Neuronal stem cell (in vitro differentiated cells): ENCODE results near the gene UBASH3B.

Experiments used
- DNase-seq: peaks from one replicate; pipeline ENCODE4 v3.0.0-alpha.2; 2013; ENCODE audit warnings: low spot score
- H2AFZ ChIP-seq: one replicate; pipeline ENCODE4 v1.6.1; 2013; ENCODE audit warnings: mild to moderate bottlenecking, low read length, inconsistent platforms
- H2AK5ac ChIP-seq: 2 replicates; pipeline ENCODE4 v1.6.1; 2013; ENCODE audit warnings: low read depth, mild to moderate bottlenecking, inconsistent platforms, low read length, moderate library complexity, mixed read lengths
- H2BK120ac ChIP-seq: 2 replicates; pipeline ENCODE4 v1.6.1; 2013; ENCODE audit warnings: low read depth, mild to moderate bottlenecking, inconsistent platforms, low read length, moderate library complexity, mixed read lengths
- H2BK12ac ChIP-seq: one replicate; pipeline ENCODE4 v1.6.1; 2013; ENCODE audit warnings: low read length, inconsistent platforms
- H2BK15ac ChIP-seq: 2 replicates; pipeline ENCODE4 v1.6.1; 2013; ENCODE audit warnings: mild to moderate bottlenecking, low read length, inconsistent platforms, mixed read lengths
- H2BK5ac ChIP-seq: one replicate; pipeline ENCODE4 v1.6.1; 2013; ENCODE audit warnings: inconsistent platforms, mild to moderate bottlenecking, low read length, moderate library complexity
- H3K14ac ChIP-seq: one replicate; pipeline ENCODE4 v1.6.1; 2013; ENCODE audit warnings: low read length, inconsistent platforms
- H3K18ac ChIP-seq: 2 replicates; pipeline ENCODE4 v1.6.1; 2013; ENCODE audit warnings: low read length, inconsistent platforms
- H3K23ac ChIP-seq: 2 replicates; pipeline ENCODE4 v1.6.1; 2013; ENCODE audit warnings: low read depth, mild to moderate bottlenecking, mixed read lengths, low read length, inconsistent platforms; ENCODE audit not compliant: poor library complexity
- H3K27ac ChIP-seq: replicated peaks from 3 replicates; pipeline ENCODE4 v1.5.1; 2013; ENCODE audit warnings: low read length, inconsistent platforms
- H3K27me3 ChIP-seq, 3 experiments: 2 replicates each; pipeline ENCODE4 v1.6.1; 2013; ENCODE audit warnings: low read length in 3 of 3, mild to moderate bottlenecking in 2 of 3, inconsistent platforms in 1 of 3, low read depth in 1 of 3, mixed read lengths in 1 of 3, moderate library complexity in 1 of 3; ENCODE audit not compliant: control insufficient read depth in 3 of 3, insufficient read depth in 3 of 3
- H3K36me3 ChIP-seq, 2 donors: replicated peaks in 1 of 2; 2 replicates each; pipeline ENCODE4 v1.6.1; 2013; ENCODE audit warnings: low read length in 2 of 2; ENCODE audit not compliant: control insufficient read depth in 2 of 2, insufficient read depth in 2 of 2
- H3K4ac ChIP-seq: 2 replicates; pipeline ENCODE4 v1.6.1; 2013; ENCODE audit warnings: inconsistent platforms, mild to moderate bottlenecking, low read length, moderate library complexity
- H3K4me1 ChIP-seq, 2 donors: 1 replicate in 1 of 2; 2 replicates in 1 of 2; pipeline ENCODE4 v1.6.1; 2013; ENCODE audit warnings: low read length in 2 of 2, low read depth in 1 of 2; ENCODE audit not compliant: control insufficient read depth in 2 of 2, insufficient read depth in 1 of 2
- H3K4me2 ChIP-seq: one replicate; pipeline ENCODE4 v1.6.1; 2013; ENCODE audit warnings: mild to moderate bottlenecking, low read length, inconsistent platforms; ENCODE audit not compliant: insufficient read depth, poor library complexity, severe bottlenecking
- H3K4me3 ChIP-seq, 2 donors: 2 replicates each; pipeline ENCODE4 v1.5.1; 2013; ENCODE audit warnings: low read length in 2 of 2, mild to moderate bottlenecking in 2 of 2, inconsistent platforms in 1 of 2, moderate library complexity in 1 of 2
- H3K79me1 ChIP-seq: one replicate; pipeline ENCODE4 v1.6.1; 2013; ENCODE audit warnings: low read depth, mild to moderate bottlenecking, inconsistent platforms, low read length, moderate library complexity
- H3K9ac ChIP-seq: one replicate; pipeline ENCODE4 v1.6.1; 2013; ENCODE audit warnings: mild to moderate bottlenecking, low read depth, low read length, inconsistent platforms; ENCODE audit not compliant: poor library complexity
- H3K9me3 ChIP-seq, 2 donors: replicated peaks in 1 of 2; 2 replicates each; pipeline versions ENCODE3 to v1.6.1; 2013; ENCODE audit warnings: low read length in 2 of 2, mild to moderate bottlenecking in 2 of 2, inconsistent platforms in 1 of 2, low read depth in 1 of 2, mixed read lengths in 1 of 2, moderate library complexity in 1 of 2; ENCODE audit not compliant: control insufficient read depth in 2 of 2, insufficient read depth in 1 of 2
- H4K8ac ChIP-seq: one replicate; pipeline ENCODE4 v1.6.1; 2013; ENCODE audit warnings: low read depth, mild to moderate bottlenecking, inconsistent platforms, low read length, moderate library complexity
- H4K91ac ChIP-seq: one replicate; pipeline ENCODE4 v1.6.1; 2013; ENCODE audit warnings: low read length, low read depth, mild to moderate bottlenecking, inconsistent platforms; ENCODE audit not compliant: poor library complexity
- WGBS, 2 donors: extraction: QIAGEN DNeasy Blood & Tissue Kit; methylation state at CpG; one replicate each; pipeline ENCODE4 v1.1.7; 2013; ENCODE audit warnings: missing lambda C conversion rate in 2 of 2, mixed read lengths in 1 of 2; ENCODE audit not compliant: insufficient read length in 2 of 2, insufficient replicate concordance in 1 of 2; ENCODE audit errors: extremely low coverage in 2 of 2; 5-methylcytosine and 5-hydroxymethylcytosine counted together

UBASH3B gene

DNA sequence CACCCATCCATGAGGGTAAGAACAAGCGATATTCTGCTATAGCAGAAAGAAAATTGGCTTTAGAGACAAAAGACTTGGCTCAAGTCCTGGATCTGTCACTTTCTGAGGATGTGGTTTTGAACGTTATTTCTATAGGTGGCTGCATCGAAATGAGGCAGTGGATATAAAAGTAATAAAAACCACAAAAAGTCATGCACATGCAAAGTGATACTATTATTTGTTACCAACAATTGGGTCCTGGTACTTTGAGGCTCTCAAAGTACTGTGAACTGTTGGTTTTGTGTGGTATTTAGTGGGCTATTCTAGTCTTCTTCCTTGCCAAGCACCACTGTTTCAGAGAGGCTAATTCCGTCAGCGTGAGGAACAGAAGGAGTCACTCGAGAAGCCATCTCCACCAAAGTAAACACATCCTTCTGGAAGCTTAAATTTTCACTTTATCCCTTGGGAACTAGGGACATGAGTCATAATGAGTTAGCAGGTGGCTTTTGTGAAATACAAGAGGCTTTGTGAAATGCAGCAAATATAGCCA lies 13.1 kb downstream of the UBASH3B start:
- Histone ChIP-seq H3K4ac (no peak overlapping the region), H2AFZ (no peak overlapping the region), H3K9me3 (peaks cover 3 to 6% of the 10 kb centered on the region in 2 donors), H4K91ac (no peak overlapping the region), H3K27ac (no peak overlapping the region), H3K23ac (no peak overlapping the region), H3K79me1 (no peaks in the 10 kb centered on the region), H2AK5ac (no peak overlapping the region), H2BK5ac (no peak overlapping the region), H3K4me1 (peaks cover 0 to 1% of the 10 kb centered on the region in 2 donors), H2BK15ac (no peak overlapping the region), H3K4me3 (no peak overlapping the region), H2BK12ac (no peak overlapping the region), H3K9ac (no peak overlapping the region), H3K4me2 (no peak overlapping the region), H3K14ac (no peak overlapping the region), H3K27me3 (no peaks in the 10 kb centered on the region), H3K36me3 (no peaks in the 10 kb centered on the region), H2BK120ac (no peak overlapping the region), H3K18ac (no peak overlapping the region), H4K8ac (no peak overlapping the region)
- DNase-seq: no peak
- no CpG with 5 or more reads among the region's 6 CpGs for WGBS, 2 donors

DNA sequence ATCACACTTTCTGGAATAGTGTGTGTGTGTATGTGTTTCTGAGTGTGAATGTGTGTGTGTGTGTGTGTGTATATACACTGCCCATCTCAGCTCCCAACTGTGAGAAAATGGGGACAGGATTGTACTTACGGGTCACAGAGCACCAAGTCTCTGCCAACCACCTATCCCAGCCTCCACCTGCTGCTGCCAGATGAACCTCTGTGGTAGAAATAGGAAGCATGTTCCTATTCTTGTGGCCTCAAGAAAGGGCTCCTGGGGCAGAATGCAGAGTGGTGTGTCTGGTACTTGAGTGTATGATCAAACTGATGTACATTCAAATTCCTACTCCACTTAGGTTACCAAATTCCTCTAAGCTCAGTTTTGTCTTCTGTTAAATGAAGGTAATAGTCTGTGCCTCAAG lies 14.6 kb downstream of the UBASH3B start:
- Histone ChIP-seq H2AFZ (no peak overlapping the region), H2BK120ac (no peak overlapping the region), H2AK5ac (no peak overlapping the region), H3K4me2 (no peak overlapping the region), H3K79me1 (no peaks in the 10 kb centered on the region), H2BK12ac (no peak overlapping the region), H3K4me1 (peaks cover 0 to 1% of the 10 kb centered on the region in 2 donors), H2BK15ac (no peak overlapping the region), H3K36me3 (no peaks in the 10 kb centered on the region), H3K9me3 (peaks cover 3 to 6% of the 10 kb centered on the region in 2 donors), H3K27me3 (no peaks in the 10 kb centered on the region), H2BK5ac (no peak overlapping the region), H3K4ac (no peak overlapping the region), H3K9ac (no peak overlapping the region), H3K14ac (no peak overlapping the region), H3K18ac (no peak overlapping the region), H4K91ac (no peak overlapping the region), H4K8ac (no peak overlapping the region), H3K23ac (no peak overlapping the region), H3K27ac (no peak overlapping the region), H3K4me3 (no peak overlapping the region)
- no CpG with 5 or more reads among the region's 1 CpG for WGBS, 2 donors
- DNase-seq: no peak

DNA sequence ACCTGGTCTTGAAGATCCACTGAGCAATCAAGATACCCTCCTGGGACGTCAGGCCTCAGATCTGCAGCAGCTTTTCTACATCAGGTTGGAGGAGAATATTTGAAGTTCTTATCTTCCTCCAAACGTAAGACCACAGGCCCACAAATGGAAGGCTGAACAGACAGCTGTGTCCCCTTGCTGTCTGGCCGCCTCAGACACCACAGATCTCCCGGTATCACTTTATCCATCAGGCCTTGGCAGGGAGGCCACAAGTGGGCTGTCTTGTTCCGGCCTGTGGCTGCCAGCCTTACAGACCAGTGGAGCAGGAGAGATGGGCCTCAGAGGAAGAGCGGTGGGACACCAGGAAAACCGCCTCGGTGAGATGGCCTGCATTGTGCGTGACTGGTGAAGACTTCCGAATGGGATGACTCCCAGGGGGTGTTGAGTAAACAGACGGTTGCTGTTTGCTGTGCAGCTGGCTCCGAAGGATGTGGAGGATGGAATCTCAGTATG lies 15.9 kb downstream of the UBASH3B start:
- H3K14ac ChIP-seq: no peak overlapping the region

DNA sequence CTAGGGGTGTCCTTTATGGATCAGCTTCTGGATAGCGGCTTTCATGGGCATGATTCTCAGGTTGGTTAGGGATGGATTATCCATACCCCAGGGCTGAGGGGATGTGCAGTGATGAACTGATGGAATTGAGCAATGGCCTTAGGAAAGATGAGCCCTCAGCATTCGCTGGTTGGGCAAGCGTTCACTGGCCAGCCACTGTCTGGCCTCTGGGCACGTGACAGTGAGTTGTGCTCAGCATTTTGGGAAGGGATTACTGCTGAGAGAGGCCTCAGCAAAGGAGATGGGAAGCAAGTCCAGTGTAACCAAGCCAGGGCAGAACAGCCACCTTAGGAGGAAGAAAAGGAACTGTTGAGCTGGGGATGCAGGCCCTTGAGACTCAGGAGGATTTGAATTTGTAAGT lies 17.4 kb downstream of the UBASH3B start:
- H3K4me2 ChIP-seq: no peak overlapping the region
- no peak for DNase-seq
- no peak overlapping the region for H3K23ac ChIP-seq
- no peak overlapping the region for H3K4ac ChIP-seq
- H3K36me3 ChIP-seq: no peaks in the 10 kb centered on the region
- H2BK120ac ChIP-seq: no peak overlapping the region
- H2BK15ac ChIP-seq: no peak overlapping the region
- H3K14ac ChIP-seq: no peak overlapping the region
- no peak overlapping the region for H3K4me3 ChIP-seq
- H4K91ac ChIP-seq: no peak overlapping the region
- H3K4me1 ChIP-seq: peaks cover 3 to 6% of the 10 kb centered on the region in 2 donors
- no peak overlapping the region for H2AK5ac ChIP-seq
- H3K27me3 ChIP-seq: no peaks in the 10 kb centered on the region
- H2BK5ac ChIP-seq: no peak overlapping the region
- WGBS, 2 donors: no CpG with 5 or more reads among the region's 4 CpGs
- no peak overlapping the region for H3K18ac ChIP-seq
- H3K79me1 ChIP-seq: no peaks in the 10 kb centered on the region
- H2BK12ac ChIP-seq: no peak overlapping the region
- H3K9ac ChIP-seq: no peak overlapping the region
- no peak overlapping the region for H2AFZ ChIP-seq
- H3K9me3 ChIP-seq: peaks cover 3 to 6% of the 10 kb centered on the region in 2 donors
- no peak overlapping the region for H3K27ac ChIP-seq
- H4K8ac ChIP-seq: no peak overlapping the region

More for the DNA sequence above, 15.9 kb downstream of the UBASH3B start:
- Histone ChIP-seq H3K27ac (no peak overlapping the region), H3K4ac (no peak overlapping the region), H2BK15ac (no peak overlapping the region), H3K36me3 (no peaks in the 10 kb centered on the region), H3K79me1 (no peaks in the 10 kb centered on the region), H3K23ac (no peak overlapping the region), H2BK120ac (no peak overlapping the region), H3K9ac (no peak overlapping the region), H3K4me2 (no peak overlapping the region), H3K27me3 (no peaks in the 10 kb centered on the region), H3K9me3 (peaks cover 3 to 6% of the 10 kb centered on the region in 2 donors), H4K91ac (no peak overlapping the region), H2BK12ac (no peak overlapping the region), H3K4me1 (peaks cover 3 to 6% of the 10 kb centered on the region in 2 donors), H2AFZ (no peak overlapping the region), H2AK5ac (no peak overlapping the region), H3K4me3 (no peak overlapping the region), H2BK5ac (no peak overlapping the region), H4K8ac (no peak overlapping the region), H3K18ac (no peak overlapping the region)
- WGBS, 2 donors: no CpG with 5 or more reads among the region's 12 CpGs
- no peak for DNase-seq
